GM18502 (cell line): Measurements from ENCODE around the gene UFSP2.

Experiments
- ATAC-seq: cut with Tn5 transposase; IDR thresholded peaks from one replicate; pipeline ENCODE4 v1.9.1; 2021; ENCODE audit warnings: mild to moderate bottlenecking; ENCODE audit not compliant: unreplicated experiment, poor library complexity

UFSP2 gene

GRCh38 chr4:185426960-185427688 is 1.4 kb upstream of the UFSP2 start:
- ATAC-seq, result no peak

DNA sequence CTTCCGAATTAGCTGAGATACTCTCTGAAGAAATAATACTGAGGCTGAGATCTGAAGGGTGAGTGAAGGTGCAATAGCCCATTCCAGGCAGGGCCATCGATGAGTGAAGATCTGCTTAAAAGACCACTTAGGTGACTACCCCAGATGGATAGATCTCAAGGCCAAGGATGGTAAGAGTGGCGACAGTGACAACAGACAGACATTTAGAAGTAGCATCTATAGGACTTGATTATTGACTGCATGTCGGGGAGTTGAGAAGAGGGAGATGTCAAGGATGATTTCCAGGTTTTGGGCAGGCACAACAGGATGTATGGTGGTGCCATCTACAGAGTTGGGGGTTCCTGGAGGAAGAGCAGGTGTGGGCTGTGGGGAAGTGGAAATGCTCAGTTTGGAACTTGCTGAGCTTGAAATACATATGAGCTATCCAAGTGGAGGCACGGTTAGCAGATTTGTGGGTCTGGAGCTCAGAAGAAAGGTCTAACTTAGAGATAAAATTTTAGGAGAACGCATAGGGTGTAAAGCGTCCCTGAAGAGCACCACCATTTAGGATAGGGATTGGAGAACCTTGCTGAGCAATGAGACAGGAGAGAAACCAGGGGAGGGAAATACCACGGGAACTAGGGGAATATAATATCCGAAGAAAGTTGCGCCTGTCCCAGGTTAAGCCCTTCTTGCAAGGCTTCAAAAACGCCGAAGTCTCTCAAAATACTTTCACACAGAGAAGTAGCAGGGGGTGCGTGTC is 688 bp downstream of the UFSP2 start:
- ATAC-seq, result peak; percentile 3

DNA sequence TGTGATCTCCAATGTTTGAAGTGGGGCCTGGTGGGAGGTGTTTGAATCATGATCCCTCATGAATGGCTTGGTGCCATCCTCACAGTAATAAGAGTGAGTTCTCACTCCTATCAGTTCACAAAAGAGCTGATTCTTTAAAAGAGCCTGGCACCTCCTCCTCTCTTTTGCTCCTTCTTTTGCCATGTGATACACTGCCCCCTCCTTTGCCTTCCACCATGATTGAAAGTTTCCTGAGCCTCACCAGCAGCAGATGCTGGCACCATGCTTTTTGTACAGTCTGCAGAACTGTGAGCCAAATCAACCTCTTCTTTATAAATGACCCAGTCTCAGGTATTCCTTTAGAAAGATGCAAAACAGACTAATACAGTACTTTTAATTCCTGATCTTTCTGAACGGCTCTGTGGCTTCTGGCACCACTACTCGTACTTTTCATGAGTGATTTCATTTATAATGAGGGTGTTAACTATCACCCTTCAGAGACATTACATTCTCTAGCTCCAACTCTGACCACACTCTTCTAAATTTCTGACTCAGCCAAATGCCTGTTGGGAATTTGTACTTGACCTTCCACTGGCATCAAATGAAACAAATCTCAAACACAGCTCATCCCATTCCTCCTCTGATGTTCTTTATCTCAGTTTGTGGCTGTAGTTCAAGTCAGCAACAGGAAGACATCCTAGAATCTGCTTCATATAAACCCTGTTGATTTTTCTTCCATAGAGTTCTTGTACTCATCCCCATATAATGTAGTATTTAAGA is 4.2 kb downstream of the UFSP2 start:
- ATAC-seq, result no peak

DNA sequence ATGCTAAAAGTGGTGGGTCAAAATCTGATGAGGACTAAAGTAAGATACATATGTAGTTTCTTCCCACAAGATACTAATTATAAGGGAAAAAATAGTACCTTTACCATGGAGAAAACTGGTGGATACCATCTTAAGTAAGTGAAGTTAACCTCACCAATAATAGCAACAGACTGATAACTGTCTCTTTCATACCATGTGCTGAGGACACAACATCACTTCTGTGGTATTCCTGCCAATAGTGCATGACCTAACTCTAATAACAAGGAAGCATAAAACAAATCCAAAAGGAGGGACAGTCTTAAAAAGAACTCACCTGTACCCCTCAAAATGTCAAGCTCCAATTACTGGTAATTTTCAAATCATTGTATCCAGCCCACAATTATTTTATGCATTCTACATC is 8.8 kb downstream of the UFSP2 start:
- no peak for ATAC-seq

DNA sequence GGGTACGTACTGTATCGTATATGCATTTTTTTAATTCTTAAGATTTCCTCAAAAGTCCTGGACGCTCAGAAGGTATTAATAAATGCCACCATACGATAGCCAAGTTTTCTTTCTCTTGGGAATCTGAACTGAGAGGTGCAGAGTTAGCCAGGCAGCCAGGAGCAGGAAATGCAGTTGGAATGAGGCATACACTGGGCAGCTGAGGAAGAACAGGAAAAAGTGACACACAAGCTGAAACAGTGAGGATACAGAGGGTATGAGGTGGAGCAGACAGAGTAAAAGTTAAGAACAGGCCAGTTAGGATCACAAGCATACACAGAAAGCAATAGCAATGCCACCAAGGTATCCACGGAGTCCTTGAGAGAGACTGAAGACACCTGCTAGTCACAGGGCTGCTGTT is 13.4 kb downstream of the UFSP2 start:
- no peak for ATAC-seq

DNA sequence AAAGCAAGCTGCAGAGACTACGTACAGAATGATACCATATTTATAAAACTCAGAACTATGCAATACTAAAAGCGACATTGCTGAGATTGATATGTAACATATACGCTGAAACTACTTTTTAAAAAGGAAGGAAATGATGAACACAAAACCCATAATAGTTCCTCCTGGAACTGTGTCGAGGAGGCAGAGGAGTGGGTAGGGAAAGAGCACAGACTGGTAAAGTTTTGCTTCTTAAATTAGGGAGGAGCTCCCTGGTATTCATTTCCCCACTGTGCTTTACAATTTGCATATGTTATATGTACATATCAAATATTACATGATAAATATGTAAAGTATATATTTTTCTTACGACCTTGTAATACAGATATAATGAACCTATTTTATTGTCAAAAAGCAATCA is 13.9 kb downstream of the UFSP2 start:
- ATAC-seq, result no peak

- ATAC-seq, result no peak
Observed at GRCh38 chr4:185408432-185408831, 17.3 kb downstream of the UFSP2 start.

GRCh38 chr4:185405296-185405999 is 20.3 kb downstream of the UFSP2 start:
- peak; percentile 70 for ATAC-seq

- ATAC-seq, result no peak
Observed at GRCh38 chr4:185404031-185404430, 21.7 kb downstream of the UFSP2 start.

DNA sequence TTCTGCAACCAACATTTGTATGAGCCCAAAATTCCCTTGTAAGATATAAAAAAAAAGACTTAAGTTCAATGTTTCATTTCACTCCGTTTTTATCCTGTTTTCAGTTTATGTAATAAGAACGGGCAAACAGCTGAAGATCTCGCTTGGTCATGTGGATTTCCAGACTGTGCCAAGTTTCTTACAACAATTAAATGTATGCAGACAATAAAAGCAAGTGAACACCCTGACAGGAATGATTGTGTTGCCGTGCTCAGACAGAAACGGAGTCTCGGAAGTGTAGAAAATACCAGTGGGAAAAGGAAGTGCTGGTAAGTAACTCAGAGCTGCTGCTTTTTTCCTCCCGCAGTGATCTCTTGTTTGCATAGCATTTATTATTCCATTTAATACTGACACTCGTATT is 26.3 kb downstream of the UFSP2 start:
- no peak for ATAC-seq

DNA sequence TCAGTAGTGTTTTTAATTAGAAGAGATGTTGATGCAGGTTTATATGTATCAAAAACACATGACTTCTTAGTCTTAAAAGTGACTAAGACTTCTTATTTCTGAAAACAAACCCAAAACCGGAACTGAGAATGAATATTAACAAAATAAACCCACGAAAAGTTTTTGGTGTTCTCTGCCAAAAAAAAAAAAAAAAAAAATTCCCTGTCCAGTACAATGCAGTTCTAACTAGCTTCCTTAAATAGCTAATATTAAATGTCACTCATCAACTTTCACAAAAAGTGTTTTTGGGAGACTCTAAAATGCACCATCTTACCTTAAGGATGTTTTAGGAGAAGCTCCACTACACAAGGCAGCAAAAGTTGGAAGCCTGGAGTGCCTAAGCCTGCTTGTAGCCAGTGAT is 27.1 kb downstream of the UFSP2 start:
- ATAC-seq, result no peak

- no peak for ATAC-seq
Observed at GRCh38 chr4:185396724-185397385, 28.9 kb downstream of the UFSP2 start, which contains the start of gene ANKRD37. TSS of gene ANKRD37 (plus strand) at chr4:185396841. CDS start at chr4:185396924, 83 bp downstream.

GRCh38 chr4:185395956-185396723 is 29.6 kb downstream of the UFSP2 start:
- peak; percentile 79 for ATAC-seq

DNA sequence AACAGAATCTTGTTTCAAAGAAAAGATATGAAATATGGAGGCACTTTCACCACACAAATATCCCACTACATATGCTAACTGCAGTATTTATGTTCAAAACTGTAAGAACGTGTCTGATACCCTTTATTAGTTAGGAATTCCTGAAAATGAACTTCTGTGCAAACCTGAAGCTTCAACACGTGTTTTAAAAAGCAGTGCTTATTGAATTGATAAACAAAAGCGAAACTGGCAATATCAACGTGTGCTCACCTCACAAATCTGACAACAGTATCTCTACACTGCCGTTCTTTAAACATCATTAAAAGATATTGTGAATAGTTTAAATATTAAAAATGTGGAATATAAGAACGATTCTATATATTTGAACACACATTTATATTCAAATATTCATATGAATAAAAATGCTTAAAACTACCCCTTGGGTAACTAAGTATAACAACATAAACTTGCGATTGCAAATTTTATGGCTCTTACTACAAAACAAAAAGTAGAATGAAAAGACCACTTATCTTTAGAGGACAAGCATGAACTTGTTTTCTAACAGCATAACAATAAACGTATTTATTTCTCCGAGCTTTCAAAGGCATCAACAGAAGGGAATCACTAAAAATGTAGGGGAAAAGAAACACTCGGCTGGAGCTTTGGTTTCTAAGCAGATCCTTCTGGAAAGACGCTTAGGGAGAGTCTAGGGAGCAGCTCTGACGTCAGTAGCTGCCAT is 30.4 kb downstream of the UFSP2 start, which contains the start of gene LRP2BP:
Gene LRP2BP (minus strand): TSS at position 687 of the 718 bp plus-strand sequence. CDS start 17,738 bp downstream, outside the sequence.
- no peak for ATAC-seq

- no peak for ATAC-seq
Observed at GRCh38 chr4:185394568-185395237, 31.1 kb downstream of the UFSP2 start.

DNA sequence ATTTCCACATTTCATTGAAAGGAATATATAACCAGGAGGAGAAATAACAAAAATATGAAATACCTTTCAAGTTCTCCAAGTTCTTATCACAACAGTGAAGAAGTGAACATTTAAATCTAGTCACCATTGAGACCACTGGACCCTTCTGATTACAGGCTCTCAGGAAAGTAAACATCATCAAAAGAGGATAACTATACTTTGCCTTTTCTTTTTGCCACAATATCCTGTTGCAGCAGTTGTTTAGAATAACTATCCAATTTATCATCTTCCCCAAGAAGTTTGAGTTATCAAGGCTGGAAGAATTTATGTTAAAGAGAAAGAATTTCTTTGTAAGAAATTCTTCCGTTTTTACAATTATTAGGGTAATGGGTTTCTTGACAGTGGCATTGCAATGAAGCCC is 33.6 kb downstream of the UFSP2 start:
- ATAC-seq, result no peak

DNA sequence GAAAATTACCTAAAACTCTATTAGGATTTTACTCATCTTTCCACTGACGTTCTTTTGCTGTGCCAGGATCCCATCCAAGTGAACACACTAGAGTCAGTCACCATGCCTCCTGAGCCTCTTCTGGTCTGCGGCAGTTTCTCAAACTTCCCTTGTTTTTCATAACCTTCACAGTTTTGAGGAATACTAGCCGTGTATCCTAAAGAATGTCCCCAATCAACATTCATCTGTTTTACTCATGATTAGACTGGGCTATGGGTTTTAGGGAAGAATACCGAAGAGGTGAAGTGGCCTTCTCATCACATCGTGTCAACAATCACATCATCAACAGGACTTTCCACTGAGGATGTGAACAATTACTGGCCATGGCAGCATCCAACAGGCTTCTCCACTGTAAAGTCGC is 34.8 kb downstream of the UFSP2 start:
- no peak for ATAC-seq

- no peak for ATAC-seq
Observed at GRCh38 chr4:185387957-185388356, 37.8 kb downstream of the UFSP2 start.
